HepG2 (cell line): ENCODE data around the gene FOLR3.

Experiments
- SP2 ChIP-seq: sonication (generic); formaldehyde crosslinking; IDR thresholded peaks from 2 replicates; pipeline ENCODE4 v1.5.1; 2020; ENCODE audit warnings: mild to moderate bottlenecking, missing genetic modification reagents
- U2AF1 ChIP-seq: fragments of 200-400 bp; formaldehyde crosslinking; optimal IDR thresholded peaks from 2 replicates; pipeline ENCODE3; 2017; ENCODE audit warnings: mild to moderate bottlenecking, low read depth, low read length

- TF ChIP-seq U2AF1: no peak
- TF ChIP-seq SP2 (CRISPR knock-in tag): no peak
Observed at GRCh38 chr11:72150882-72151281, 15.4 kb downstream of the FOLR3 start.
